ENCODE data around the gene DHRS7.

DNA sequence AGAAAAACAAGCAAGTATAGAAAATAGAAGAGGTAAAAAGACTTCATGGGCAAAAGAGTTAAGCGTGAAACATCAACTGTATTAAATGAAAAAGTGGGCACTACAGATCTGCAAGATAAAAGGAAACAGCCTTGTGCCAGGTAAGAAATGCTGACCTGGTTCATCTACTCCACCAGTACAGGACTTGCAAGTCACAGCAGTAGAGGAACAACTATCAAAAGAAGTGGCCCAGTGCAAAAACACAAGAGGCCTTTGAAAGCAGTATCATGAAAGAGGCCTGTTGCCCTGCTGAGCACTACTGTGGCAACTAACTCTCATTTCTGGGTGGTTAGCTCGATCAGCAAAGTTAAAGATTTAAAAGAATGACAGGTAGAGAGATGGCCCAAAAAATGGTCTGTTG lies 10.5 kb downstream of the DHRS7 start:
- no peak for TF ChIP-seq CTCF (optimal IDR thresholded peaks at IDR 0.05 in 1 of 3, IDR thresholded peaks at IDR 0.05 in 1 of 3, conservative IDR thresholded peaks at IDR 0.05 in 1 of 3; ENCODE audit: extremely low read depth in 1 of 3, insufficient read depth in 2 of 3, low read length in 3 of 3)
- no peak for TF ChIP-seq EZH2 (IDR thresholded peaks at IDR 0.05; ENCODE audit: low read length)

Data from keratinocyte (primary cell).